ENCODE measurements around the gene LAMA2. TPM values are rescaled to one million over a fixed set of nuclear protein-coding genes. Genes with fewer than 3 reads are reported as not detected.
"Not testable (repeated sequence)": the region's sequence is repeated elsewhere in the genome, so short reads cannot be mapped to it uniquely, and the experiment has no call there.

Gene LAMA2
- total RNA-seq, 1 experiment from 2014 or later: 9.7 TPM

- no peak for DNase-seq (ENCODE audit: low spot score)
Observed at GRCh38 chr6:129006724-129007514, 124.0 kb downstream of the LAMA2 start.

- DNase-seq (ENCODE audit: low spot score): no peak
Observed at GRCh38 chr6:129007701-129008373, 124.9 kb downstream of the LAMA2 start.

- no peak for DNase-seq (ENCODE audit: low spot score)
Observed at GRCh38 chr6:129008591-129008990, 125.7 kb downstream of the LAMA2 start.

- no peak for DNase-seq (ENCODE audit: low spot score)
Observed at GRCh38 chr6:129009851-129010250, 126.9 kb downstream of the LAMA2 start.

GRCh38 chr6:129014302-129014701 lies 131.4 kb downstream of the LAMA2 start:
- no peak for DNase-seq (ENCODE audit: low spot score)

GRCh38 chr6:129015721-129016120 lies 132.8 kb downstream of the LAMA2 start:
- DNase-seq (ENCODE audit: low spot score): no peak

GRCh38 chr6:129016844-129017243 lies 133.9 kb downstream of the LAMA2 start:
- no peak for DNase-seq (ENCODE audit: low spot score)

GRCh38 chr6:129022011-129022553 lies 139.1 kb downstream of the LAMA2 start:
- no peak for DNase-seq (ENCODE audit: low spot score)

GRCh38 chr6:129026601-129027000 lies 143.7 kb downstream of the LAMA2 start:
- DNase-seq (ENCODE audit: low spot score): no peak

GRCh38 chr6:129029778-129030177 lies 146.8 kb downstream of the LAMA2 start:
- no peak for DNase-seq (ENCODE audit: low spot score)

- no peak for DNase-seq (ENCODE audit: low spot score)
Observed at GRCh38 chr6:129030215-129030614, 147.3 kb downstream of the LAMA2 start.

- peak; percentile 8 for DNase-seq (ENCODE audit: low spot score)
Observed at GRCh38 chr6:129031051-129031599, 148.2 kb downstream of the LAMA2 start.

- DNase-seq (ENCODE audit: low spot score): no peak
Observed at GRCh38 chr6:129032602-129033001, 149.7 kb downstream of the LAMA2 start.

- no peak for DNase-seq (ENCODE audit: low spot score)
Observed at GRCh38 chr6:129033180-129033579, 150.2 kb downstream of the LAMA2 start.

- no peak for DNase-seq (ENCODE audit: low spot score)
Observed at GRCh38 chr6:129033581-129033980, 150.6 kb downstream of the LAMA2 start.

- no peak for DNase-seq (ENCODE audit: low spot score)
Observed at GRCh38 chr6:129041563-129041962, 158.6 kb downstream of the LAMA2 start.

GRCh38 chr6:129046526-129046925 lies 163.6 kb downstream of the LAMA2 start:
- DNase-seq (ENCODE audit: low spot score): no peak

GRCh38 chr6:129047834-129048233 lies 164.9 kb downstream of the LAMA2 start:
- DNase-seq (ENCODE audit: low spot score): no peak

- no peak for DNase-seq (ENCODE audit: low spot score)
Observed at GRCh38 chr6:129050086-129050485, 167.1 kb downstream of the LAMA2 start.

GRCh38 chr6:129053143-129053542 lies 170.2 kb downstream of the LAMA2 start:
- not testable (repeated sequence) for DNase-seq (ENCODE audit: low spot score)

GRCh38 chr6:129055796-129056195 lies 172.9 kb downstream of the LAMA2 start:
- DNase-seq (ENCODE audit: low spot score): no peak

- no peak for DNase-seq (ENCODE audit: low spot score)
Observed at GRCh38 chr6:129059650-129060049, 176.7 kb downstream of the LAMA2 start.

GRCh38 chr6:129069006-129069405 lies 186.1 kb downstream of the LAMA2 start:
- no peak for DNase-seq (ENCODE audit: low spot score)

Measured in H4 (cell line).